GM19328 (cell line): Measurements from ENCODE around the gene DNAI1.
"Not testable (repeated sequence)": the region's sequence is repeated elsewhere in the genome, so short reads cannot be mapped to it uniquely, and the experiment has no call there.

Experiments used
- ATAC-seq: cut with Tn5 transposase; IDR thresholded peaks from one replicate; pipeline ENCODE4 v1.9.1; 2021; ENCODE audit warnings: mild to moderate bottlenecking, moderate library complexity; ENCODE audit not compliant: unreplicated experiment

DNAI1 gene

DNA sequence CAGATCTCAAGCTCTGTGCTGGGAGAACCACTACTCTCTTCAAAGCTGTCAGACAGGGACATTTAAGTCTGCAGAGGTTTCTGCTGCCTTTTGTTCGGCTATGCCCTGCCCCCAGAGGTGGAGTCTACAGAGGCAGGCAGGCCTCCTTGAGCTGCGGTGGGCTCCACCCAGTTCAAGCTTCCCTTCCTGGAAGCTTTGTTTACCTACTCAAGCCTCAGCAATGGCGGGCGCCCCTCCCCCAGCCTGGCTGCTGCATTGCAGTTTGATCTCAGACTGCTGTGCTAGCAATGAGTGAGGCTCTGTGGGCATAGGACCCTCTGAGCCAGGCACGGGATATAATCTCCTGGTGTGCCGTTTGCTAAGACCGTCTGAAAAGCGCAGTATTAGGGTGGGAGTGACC lies 73.4 kb downstream of the DNAI1 start:
- not testable (repeated sequence) for ATAC-seq

DNA sequence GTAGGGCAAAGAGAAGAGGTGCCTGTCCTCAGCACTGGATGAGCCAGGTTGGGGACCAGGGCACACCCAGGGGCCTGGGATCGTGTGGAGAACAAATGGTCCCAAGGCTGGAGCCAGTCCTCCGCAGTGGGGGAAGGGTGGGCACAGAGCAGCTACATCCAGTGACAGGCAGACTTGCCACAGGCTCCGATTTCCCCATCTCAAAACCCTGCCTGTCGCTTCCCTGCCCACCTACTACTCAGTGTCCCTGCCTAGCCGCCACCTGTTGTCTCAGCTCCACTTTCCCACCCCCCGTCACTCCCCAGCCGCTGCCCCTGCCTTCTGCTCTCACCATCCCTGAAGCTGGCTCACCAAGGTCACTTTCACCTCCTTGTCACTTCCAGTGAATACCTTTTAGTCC lies 78.1 kb downstream of the DNAI1 start:
- ATAC-seq: no peak

DNA sequence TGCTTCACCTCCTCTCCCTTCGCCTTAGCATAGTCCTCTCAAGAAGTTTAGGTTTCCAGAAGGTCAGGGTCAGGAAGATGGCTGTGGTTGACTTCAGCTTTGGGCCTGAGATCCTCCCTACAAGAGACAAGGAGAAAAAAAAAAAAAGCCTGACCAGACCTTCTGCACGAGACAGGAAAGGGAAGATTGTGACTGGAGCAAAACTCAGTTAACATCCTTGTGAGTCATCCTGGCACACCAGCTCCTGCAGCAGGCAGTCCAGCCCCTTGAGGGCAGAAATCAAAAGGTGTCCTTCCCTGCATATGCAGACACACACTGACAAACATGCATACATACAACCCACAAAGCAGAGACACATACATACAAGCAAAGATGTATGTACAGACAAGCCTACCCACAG lies 82.2 kb downstream of the DNAI1 start:
- no peak for ATAC-seq

DNA sequence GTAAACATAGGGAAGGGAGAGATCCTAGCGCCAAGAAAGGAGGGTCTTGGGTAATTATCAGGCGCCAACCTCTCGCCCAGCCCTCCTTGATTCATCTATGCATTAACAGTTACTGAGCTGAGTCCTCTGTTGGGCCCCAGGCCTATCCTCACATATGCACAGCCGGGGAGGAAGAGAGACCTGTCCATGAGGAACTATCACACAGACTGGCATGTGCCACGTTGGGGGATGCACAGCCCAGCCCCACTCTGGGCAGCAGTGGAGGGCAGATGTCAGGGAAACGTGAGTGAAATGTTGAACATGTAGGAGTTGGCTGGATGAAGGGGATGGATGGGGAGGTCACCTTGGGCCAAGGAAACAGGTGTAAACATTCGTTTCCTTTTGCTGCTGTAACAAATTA lies 82.9 kb downstream of the DNAI1 start:
- ATAC-seq: no peak

DNA sequence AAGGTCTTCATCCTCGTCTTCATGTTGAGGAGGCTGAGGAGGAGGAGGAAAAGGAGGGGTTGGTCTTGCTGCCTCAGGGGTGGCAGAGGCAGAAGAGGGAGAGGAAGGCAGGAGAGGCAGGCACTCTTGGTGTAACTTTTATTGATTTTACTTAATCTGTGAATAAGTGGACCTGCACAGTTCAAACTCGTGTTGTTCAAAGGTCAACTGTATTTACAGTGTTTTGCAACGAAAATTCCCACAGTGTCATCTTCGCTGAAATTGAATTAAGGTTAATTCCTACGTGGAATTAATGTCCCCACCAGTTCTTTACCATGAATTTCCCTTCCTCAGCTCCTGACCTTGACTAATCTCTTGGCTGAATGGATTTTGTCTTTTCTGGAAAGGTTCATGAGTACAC lies 85.4 kb downstream of the DNAI1 start:
- ATAC-seq: no peak

DNA sequence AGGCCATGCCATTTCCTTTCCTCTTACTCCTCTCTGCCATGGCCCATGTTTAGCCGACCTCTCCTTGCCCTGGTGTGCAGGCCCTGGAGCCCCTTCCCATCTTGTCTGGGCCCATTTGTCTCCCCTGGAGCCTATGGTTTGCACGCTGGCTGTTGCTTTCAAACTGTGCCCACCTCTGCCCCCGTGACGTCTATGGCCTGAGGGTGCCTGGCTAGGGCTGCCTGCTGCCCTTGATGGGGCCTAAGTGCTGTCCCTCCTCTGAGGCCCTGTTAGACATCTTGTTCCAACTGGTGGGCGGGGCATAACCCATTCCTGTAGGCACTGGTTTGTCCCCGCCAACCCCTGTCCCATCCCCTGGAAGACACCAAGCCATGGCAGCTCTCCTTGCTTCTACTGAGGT lies 86.9 kb downstream of the DNAI1 start:
- ATAC-seq: no peak

- no peak for ATAC-seq
These were observed 87.7 kb downstream of the DNAI1 start for GRCh38 chr9:34546102-34546833.

- ATAC-seq: no peak
These were observed 88.5 kb downstream of the DNAI1 start for GRCh38 chr9:34546834-34547827.

DNA sequence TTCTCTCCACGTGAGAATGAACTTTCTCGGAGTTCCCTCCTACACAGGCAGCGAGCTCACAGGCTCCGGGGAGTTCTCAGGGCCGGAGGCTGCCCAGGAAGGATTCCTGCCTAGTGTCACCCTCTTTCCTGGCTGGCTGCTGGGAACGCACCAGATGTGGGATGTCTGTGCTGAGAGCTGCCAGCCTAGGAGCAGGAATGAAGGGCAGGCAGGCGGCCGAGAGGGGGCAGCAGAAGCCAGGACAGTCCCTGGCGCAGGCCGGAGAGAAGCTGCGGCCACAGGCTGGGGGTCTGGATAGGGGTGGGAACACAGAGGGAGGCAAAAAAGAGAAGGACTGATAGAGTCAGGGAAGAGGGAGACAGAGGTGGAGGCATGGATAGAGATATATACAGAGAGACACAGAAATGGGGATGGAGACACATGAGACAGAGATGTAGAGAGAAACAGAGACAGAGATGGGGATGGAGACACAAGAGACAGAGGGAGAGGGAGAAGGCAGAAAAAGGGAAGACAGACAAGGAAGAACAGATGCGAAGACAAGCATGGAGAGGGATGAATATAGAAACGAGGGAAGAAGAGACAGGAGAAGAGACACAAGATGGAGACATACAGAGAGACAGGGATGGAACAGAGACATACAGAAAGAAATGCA lies 89.5 kb downstream of the DNAI1 start:
- no peak for ATAC-seq

DNA sequence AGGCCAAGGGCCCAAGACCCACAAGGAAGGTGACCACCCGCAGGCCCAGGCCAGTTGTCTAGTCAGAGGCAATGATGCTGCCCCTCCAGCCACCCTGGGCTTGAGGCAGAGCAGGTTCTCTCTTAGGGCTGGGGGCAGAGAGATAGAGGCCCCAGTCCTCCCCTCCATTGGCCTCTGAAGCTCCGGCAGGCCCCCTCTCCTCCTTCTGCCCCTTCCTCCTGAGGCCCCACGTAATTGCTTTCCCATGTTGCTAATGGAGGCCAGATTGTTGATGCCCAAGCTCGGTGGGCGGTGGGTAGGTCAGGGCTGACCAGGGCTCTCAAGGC lies 90.8 kb downstream of the DNAI1 start:
- ATAC-seq: no peak

DNA sequence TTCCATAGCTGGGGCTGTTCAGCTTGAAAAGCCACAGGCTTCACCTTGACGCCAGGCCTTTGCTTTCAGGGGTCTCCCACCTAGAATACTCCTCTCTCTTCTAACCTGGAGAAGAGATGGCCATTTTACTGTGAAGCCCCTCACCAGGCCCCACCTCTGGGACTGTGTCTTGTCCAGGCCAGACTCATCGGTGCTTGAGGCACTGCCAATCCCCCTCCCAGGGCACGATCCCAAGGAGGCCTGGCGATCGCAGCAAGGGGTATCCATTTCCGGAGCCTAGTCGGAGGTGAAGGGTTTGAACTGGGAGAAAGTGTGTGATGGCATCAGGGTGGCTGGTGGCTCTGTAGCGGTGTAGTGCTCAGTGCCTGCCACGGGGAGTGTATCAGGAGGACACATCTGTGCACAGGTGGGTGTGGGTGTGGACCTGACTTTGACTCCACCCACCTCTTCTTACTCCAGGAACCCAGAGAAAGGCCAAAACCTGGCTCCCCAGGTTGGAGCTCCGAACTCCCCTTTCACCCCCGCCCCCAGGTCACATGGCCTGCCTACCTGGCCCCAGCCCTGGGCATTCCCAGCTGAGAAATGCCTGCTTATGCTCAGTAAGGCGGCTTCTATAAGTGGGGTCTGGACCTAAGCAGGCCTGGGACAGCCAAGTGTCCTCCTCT lies 91.5 kb downstream of the DNAI1 start:
- no peak for ATAC-seq

GRCh38 chr9:34550681-34551270 lies 92.2 kb downstream of the DNAI1 start:
- ATAC-seq: no peak

DNA sequence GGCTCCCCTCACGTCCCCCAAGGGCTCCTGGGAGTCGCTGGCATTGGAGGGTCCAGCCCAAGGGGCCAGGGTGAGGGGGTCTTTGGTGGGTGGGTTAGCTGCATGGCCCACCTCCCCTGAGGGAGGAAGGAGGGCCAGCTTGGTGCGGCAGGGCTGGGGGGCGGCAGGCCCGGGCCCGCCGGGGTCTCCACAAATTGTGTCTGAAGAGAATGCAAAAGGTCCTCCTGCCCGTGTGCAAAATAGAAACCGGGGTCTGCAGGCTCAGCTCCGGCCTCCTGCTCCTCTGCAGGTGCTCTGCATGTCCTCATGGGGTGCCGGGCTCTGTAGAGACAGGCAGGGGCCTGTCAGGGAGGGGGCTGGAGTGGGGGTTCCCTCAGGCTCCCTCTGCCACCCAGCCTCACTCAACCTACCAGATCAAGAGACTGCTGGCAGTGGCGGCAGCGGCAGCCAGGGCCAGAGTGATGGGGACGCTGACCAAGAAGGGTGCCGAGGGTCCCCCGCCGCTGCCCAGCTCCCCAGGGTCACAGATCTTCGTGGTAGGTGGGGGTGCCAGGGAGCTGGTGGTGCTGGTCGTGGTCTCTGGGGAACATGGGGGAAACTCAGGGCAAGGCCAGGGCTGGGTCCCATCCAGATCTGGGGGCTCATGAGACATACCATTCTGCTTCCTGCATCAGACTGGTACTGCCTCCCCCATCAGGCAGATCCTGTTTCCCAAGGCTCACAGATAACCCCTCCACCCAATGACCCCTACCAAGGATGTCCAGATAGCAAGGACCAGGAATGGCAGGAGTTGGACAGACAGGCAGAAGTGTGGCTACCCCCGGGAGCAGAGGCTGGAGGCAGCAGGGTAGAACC lies 93.4 kb downstream of the DNAI1 start:
- ATAC-seq: no peak

- no peak for ATAC-seq
These were observed 94.0 kb downstream of the DNAI1 start for GRCh38 chr9:34552606-34552981.

DNA sequence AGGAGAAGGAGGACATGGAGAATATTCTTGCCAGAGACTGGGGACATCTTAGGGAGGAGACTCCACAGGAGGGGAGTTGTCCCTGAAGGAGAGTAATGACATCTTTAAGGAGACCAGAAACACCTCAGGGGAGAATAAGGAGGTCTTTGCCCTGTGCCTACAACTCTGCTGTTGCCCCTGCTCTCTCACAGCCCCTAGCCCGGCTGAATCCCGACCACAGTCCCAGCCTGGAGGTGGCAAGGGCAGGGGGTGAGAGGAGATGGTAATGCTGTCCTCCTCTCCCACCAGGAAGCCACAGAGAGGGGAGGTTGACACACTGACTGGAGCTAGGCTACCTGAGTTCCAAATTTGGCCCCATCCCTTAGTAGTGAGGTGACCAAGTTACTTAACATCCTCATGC lies 94.4 kb downstream of the DNAI1 start:
- no peak for ATAC-seq

GRCh38 chr9:34553511-34554021 lies 95.0 kb downstream of the DNAI1 start:
- no peak for ATAC-seq

DNA sequence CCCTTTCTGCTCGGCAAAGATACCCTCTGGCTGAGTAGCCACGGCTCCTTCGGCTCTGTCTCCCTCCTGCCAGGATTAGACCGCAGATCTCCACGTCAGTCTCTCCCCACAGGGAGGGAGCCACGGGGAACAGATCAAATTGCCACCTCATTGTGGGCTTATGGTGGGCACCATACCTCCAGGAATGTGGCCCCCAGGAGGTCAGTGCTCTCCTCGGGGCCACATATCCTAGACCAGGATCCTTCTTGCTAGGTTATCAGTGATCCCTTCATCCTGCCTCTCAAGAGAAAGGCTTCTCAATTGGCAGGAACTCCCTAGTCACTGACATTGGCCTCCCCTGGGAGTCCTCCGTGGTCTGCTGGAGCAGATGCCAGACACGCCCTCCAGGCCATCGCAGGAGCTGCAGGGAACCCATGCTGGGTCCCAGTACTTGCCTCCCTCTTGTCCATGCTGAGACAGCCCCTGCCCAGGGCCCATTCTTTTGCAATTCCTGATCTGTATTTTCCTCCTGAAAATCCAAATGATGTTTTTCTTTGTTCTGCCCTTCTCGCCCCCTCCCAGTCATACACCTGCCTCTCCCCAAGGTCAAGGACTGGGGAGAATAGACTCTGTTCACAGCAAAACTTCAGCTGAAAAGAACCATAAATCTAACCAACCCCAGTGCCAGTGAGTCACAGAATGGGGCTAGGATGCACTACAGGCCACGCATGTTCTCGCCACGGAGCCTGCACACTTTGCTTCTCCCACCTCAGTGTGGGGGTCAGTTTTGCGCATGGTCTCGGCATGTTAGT lies 95.8 kb downstream of the DNAI1 start:
- no peak for ATAC-seq

DNA sequence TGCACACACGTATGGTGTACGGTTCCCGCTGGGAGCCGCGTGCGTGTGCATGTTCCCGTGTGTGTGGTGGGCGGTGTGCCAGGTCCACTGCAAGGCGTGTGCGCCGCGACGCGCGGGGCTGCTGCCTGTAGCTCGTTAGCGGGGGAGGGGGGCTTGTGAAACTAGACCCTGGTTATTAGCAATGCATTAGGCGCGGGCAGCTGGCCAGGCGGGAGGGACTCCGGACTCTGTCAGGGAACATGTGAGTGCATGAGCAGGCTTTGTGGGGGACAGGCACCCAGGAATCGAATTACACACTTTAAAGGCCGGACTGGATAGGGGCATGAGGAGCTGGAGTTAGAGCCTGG lies 96.4 kb downstream of the DNAI1 start:
- no peak for ATAC-seq

DNA sequence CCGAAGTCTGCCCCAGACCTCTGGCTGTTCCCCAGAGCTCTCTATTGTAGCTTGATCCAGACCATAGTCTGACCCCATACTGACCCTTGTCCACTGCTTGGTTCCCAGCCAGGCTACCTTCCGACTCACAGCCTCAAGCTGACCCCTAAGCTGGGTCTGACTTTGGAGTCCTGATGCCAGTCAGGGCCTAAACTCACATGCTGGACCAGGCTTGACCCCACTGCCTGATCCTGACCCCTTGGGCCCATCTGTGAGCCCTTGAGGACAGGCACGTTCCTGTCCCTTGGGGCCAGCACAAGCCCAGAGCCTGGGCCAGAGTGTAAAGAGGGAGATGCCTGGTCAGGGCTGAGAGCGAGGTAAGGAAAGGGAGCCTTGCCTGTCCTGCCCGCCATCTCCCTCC lies 96.9 kb downstream of the DNAI1 start:
- ATAC-seq: no peak
